ENCODE measurements around the gene PI16. TPM values are rescaled to one million over a fixed set of nuclear protein-coding genes. Genes with fewer than 3 reads are reported as not detected.

Gene PI16
- polyA plus RNA-seq, 1 donor from 2014 or later = 2.3 TPM

GRCh38 chr6:36924131-36924530 lies 30.4 kb upstream of the PI16 start:
- H3K4me3 Mint-ChIP-seq = no peak overlapping the region
- H3K27me3 Mint-ChIP-seq = no peaks in the 10 kb centered on the region
- no peak overlapping the region for H3K27ac Mint-ChIP-seq
- H3K36me3 Mint-ChIP-seq = peaks cover 4% of the 10 kb centered on the region
- peaks cover 0 to 3% (median 0%) of the 10 kb centered on the region in 3 donors for H3K4me1 Mint-ChIP-seq
- no peaks in the 10 kb centered on the region for H3K9me3 Mint-ChIP-seq

GRCh38 chr6:36924778-36925374 lies 29.7 kb upstream of the PI16 start:
- no peaks in the 10 kb centered on the region for H3K27me3 Mint-ChIP-seq
- H3K9me3 Mint-ChIP-seq = no peaks in the 10 kb centered on the region

GRCh38 chr6:36925809-36926208 lies 28.7 kb upstream of the PI16 start:
- Mint-ChIP-seq H3K36me3 (peaks cover 2% of the 10 kb centered on the region), H3K4me3 (no peak overlapping the region), H3K27ac (no peak overlapping the region), H3K9me3 (no peaks in the 10 kb centered on the region), H3K27me3 (no peaks in the 10 kb centered on the region), H3K4me1 (peaks cover 0 to 3% (median 0%) of the 10 kb centered on the region in 3 donors)

More at GRCh38 chr6:36924778-36925374, 29.7 kb upstream of the PI16 start:
- Mint-ChIP-seq H3K4me1 (peaks cover 0 to 3% (median 0%) of the 10 kb centered on the region in 3 donors), H3K27ac (no peak overlapping the region), H3K36me3 (peaks cover 2% of the 10 kb centered on the region), H3K4me3 (no peak overlapping the region)

- peaks cover 2% of the 10 kb centered on the region for H3K36me3 Mint-ChIP-seq
- H3K4me1 Mint-ChIP-seq = peaks cover 0 to 3% (median 0%) of the 10 kb centered on the region in 3 donors
- H3K27me3 Mint-ChIP-seq = no peaks in the 10 kb centered on the region
- H3K9me3 Mint-ChIP-seq = no peaks in the 10 kb centered on the region
- H3K4me3 Mint-ChIP-seq = no peak overlapping the region
- H3K27ac Mint-ChIP-seq = no peak overlapping the region
Measured at GRCh38 chr6:36926708-36927513, 27.6 kb upstream of the PI16 start.

GRCh38 chr6:36927691-36928546 lies 26.6 kb upstream of the PI16 start:
- Mint-ChIP-seq H3K27me3 (no peaks in the 10 kb centered on the region), H3K4me1 (peaks cover 0 to 3% (median 0%) of the 10 kb centered on the region in 3 donors), H3K9me3 (no peaks in the 10 kb centered on the region), H3K36me3 (peaks cover 3% of the 10 kb centered on the region), H3K4me3 (no peak overlapping the region), H3K27ac (no peak overlapping the region)

GRCh38 chr6:36928547-36928918 lies 26.0 kb upstream of the PI16 start:
- no peak overlapping the region for H3K27ac Mint-ChIP-seq
- H3K27me3 Mint-ChIP-seq = no peaks in the 10 kb centered on the region
- peaks cover 3% of the 10 kb centered on the region for H3K36me3 Mint-ChIP-seq
- H3K9me3 Mint-ChIP-seq = no peaks in the 10 kb centered on the region
- no peak overlapping the region for H3K4me3 Mint-ChIP-seq
- peaks cover 0 to 3% (median 0%) of the 10 kb centered on the region in 3 donors for H3K4me1 Mint-ChIP-seq

GRCh38 chr6:36929152-36929551 lies 25.4 kb upstream of the PI16 start:
- Mint-ChIP-seq H3K4me1 (peaks cover 0 to 3% (median 0%) of the 10 kb centered on the region in 3 donors), H3K27me3 (no peaks in the 10 kb centered on the region), H3K9me3 (no peaks in the 10 kb centered on the region), H3K4me3 (no peak overlapping the region), H3K36me3 (peaks cover 3% of the 10 kb centered on the region), H3K27ac (no peak overlapping the region)

- Mint-ChIP-seq H3K27me3 (no peaks in the 10 kb centered on the region), H3K36me3 (peaks cover 3% of the 10 kb centered on the region), H3K4me3 (no peak overlapping the region), H3K27ac (no peak overlapping the region), H3K4me1 (peaks cover 0 to 3% (median 0%) of the 10 kb centered on the region in 3 donors), H3K9me3 (no peaks in the 10 kb centered on the region)
Measured at GRCh38 chr6:36929607-36930006, 24.9 kb upstream of the PI16 start.

GRCh38 chr6:36930483-36930882 lies 24.1 kb upstream of the PI16 start:
- Mint-ChIP-seq H3K4me1 (no peaks in the 10 kb centered on the region), H3K27ac (no peak overlapping the region), H3K4me3 (peak overlapping the region in 1 of 4 donors; percentile 15)

GRCh38 chr6:36933102-36933501 lies 21.4 kb upstream of the PI16 start:
- Mint-ChIP-seq H3K27ac (no peak overlapping the region), H3K9me3 (no peaks in the 10 kb centered on the region), H3K36me3 (peaks cover 2% of the 10 kb centered on the region), H3K4me1 (no peaks in the 10 kb centered on the region), H3K27me3 (peaks cover 5% of the 10 kb centered on the region), H3K4me3 (no peak overlapping the region)

More at GRCh38 chr6:36930483-36930882, 24.1 kb upstream of the PI16 start:
- Mint-ChIP-seq H3K9me3 (no peaks in the 10 kb centered on the region), H3K27me3 (no peaks in the 10 kb centered on the region), H3K36me3 (peaks cover 2% of the 10 kb centered on the region)

- peaks cover 5% of the 10 kb centered on the region for H3K27me3 Mint-ChIP-seq
- no peak overlapping the region for H3K27ac Mint-ChIP-seq
- peaks cover 2% of the 10 kb centered on the region for H3K36me3 Mint-ChIP-seq
- H3K4me1 Mint-ChIP-seq = no peaks in the 10 kb centered on the region
- no peaks in the 10 kb centered on the region for H3K9me3 Mint-ChIP-seq
- H3K4me3 Mint-ChIP-seq = no peak overlapping the region
Measured at GRCh38 chr6:36933519-36933918, 21.0 kb upstream of the PI16 start.

GRCh38 chr6:36934901-36935300 lies 19.6 kb upstream of the PI16 start:
- no peaks in the 10 kb centered on the region for H3K4me1 Mint-ChIP-seq
- no peak overlapping the region for H3K27ac Mint-ChIP-seq
- H3K27me3 Mint-ChIP-seq = peaks cover 12% of the 10 kb centered on the region
- no peaks in the 10 kb centered on the region for H3K9me3 Mint-ChIP-seq
- H3K36me3 Mint-ChIP-seq = peaks cover 2% of the 10 kb centered on the region
- H3K4me3 Mint-ChIP-seq = no peak overlapping the region

- peaks cover 16% of the 10 kb centered on the region for H3K27me3 Mint-ChIP-seq
- H3K4me1 Mint-ChIP-seq = peaks cover 0 to 2% (median 0%) of the 10 kb centered on the region in 3 donors
- no peaks in the 10 kb centered on the region for H3K9me3 Mint-ChIP-seq
- peaks cover 2% of the 10 kb centered on the region for H3K36me3 Mint-ChIP-seq
- peak overlapping the region in 1 of 3 donors; percentile 81 for H3K27ac Mint-ChIP-seq
- no peak overlapping the region for H3K4me3 Mint-ChIP-seq
Measured at GRCh38 chr6:36936824-36937223, 17.7 kb upstream of the PI16 start.

GRCh38 chr6:36937896-36938295 lies 16.6 kb upstream of the PI16 start:
- peaks cover 18% of the 10 kb centered on the region for H3K27me3 Mint-ChIP-seq
- no peaks in the 10 kb centered on the region for H3K36me3 Mint-ChIP-seq
- H3K9me3 Mint-ChIP-seq = no peaks in the 10 kb centered on the region

GRCh38 chr6:36938536-36938935 lies 16.0 kb upstream of the PI16 start:
- Mint-ChIP-seq H3K36me3 (no peaks in the 10 kb centered on the region), H3K27me3 (peaks cover 18% of the 10 kb centered on the region), H3K9me3 (no peaks in the 10 kb centered on the region), H3K4me3 (no peak overlapping the region), H3K4me1 (peaks cover 0 to 8% (median 3%) of the 10 kb centered on the region in 3 donors), H3K27ac (no peak overlapping the region)

More at GRCh38 chr6:36937896-36938295, 16.6 kb upstream of the PI16 start:
- Mint-ChIP-seq H3K4me1 (peaks cover 0 to 4% (median 0%) of the 10 kb centered on the region in 3 donors), H3K4me3 (no peak overlapping the region), H3K27ac (no peak overlapping the region)
